ENCODE data around the gene GRIN2A.

- TF ChIP-seq POLR2A (IDR thresholded peaks at IDR 0.05) (no peak), CTCF (IDR thresholded peaks at IDR 0.05) (no peak)
Measured at GRCh38 chr16:10169031-10169430, 13.2 kb downstream of the GRIN2A start.
